ENCODE data around the gene IRF4.

IRF4 gene

DNA sequence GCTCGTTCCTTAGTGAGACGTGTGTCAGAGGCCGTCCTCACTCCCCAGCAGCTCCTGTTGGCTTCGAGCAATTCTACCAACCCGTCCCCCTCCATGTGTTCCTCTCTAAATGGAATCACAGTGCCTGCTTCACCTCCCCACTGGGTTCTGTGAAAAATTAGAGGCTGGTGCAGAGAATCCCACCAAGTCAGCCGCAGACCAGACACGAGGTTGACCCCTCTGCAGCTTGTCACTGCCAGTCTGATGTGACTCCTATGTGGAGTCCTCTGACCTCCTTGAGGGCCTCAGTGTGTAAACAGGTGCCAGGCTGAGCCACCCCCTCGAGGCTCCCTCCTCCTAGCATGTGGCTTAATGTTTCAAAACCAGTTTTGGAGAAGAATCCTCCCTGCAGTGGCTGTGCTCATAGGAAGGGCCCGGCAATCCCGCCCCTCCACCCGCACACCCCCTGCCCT lies 12.6 kb upstream of the IRF4 start:
- Histone ChIP-seq H4K12ac (ENCODE audit: low read depth, low read length) (no peak overlapping the region), H3K79me2 (ENCODE audit: control insufficient read depth, insufficient read depth, low read length, poor library complexity) (no peaks in the 10 kb centered on the region), H4K91ac (ENCODE audit: low read depth, low read length) (no peak overlapping the region), H3K9me3 (ENCODE audit: insufficient read depth, low read depth, low read length) (peaks cover 37% of the 10 kb centered on the region), H3K27me3 (ENCODE audit: insufficient read depth, low read length) (no peaks in the 10 kb centered on the region), H4K8ac (ENCODE audit: low read depth, low read length) (no peak overlapping the region), H3K4ac (ENCODE audit: low read depth, low read length) (no peak overlapping the region), H2BK120ac (ENCODE audit: insufficient read depth, low read length, poor library complexity) (no peak overlapping the region), H3K23ac (ENCODE audit: low read length) (no peak overlapping the region), H2BK5ac (ENCODE audit: low read depth, low read length, poor library complexity) (no peak overlapping the region), H3K4me1 (ENCODE audit: control insufficient read depth in 1 of 2, insufficient read depth in 2 of 2, low read length in 2 of 2) (no peaks in the 10 kb centered on the region), H3K4me3 (ENCODE audit: low read depth, low read length) (no peak overlapping the region), H2BK12ac (ENCODE audit: low read length) (no peak overlapping the region), H2AK5ac (ENCODE audit: low read length) (no peak overlapping the region), H3K14ac (ENCODE audit: low read length) (no peak overlapping the region), H3K18ac (ENCODE audit: low read length) (no peak overlapping the region), H3K4me2 (ENCODE audit: low read length) (no peak overlapping the region), H2AFZ (ENCODE audit: insufficient read depth, low read length, poor library complexity) (no peak overlapping the region), H3K27ac (ENCODE audit: low read depth, low read length) (no peak overlapping the region), H3K36me3 (ENCODE audit: control insufficient read depth in 1 of 2, insufficient read depth in 2 of 2, low read length in 2 of 2) (no peaks in the 10 kb centered on the region), H3K79me1 (ENCODE audit: low read length) (no peaks in the 10 kb centered on the region), H3K9ac (ENCODE audit: low read length) (no peak overlapping the region)
- no peak for DNase-seq
- no CpG with 5 or more reads among the region's 11 CpGs for WGBS (ENCODE audit: extremely low coverage, insufficient coverage, insufficient read length)

DNA sequence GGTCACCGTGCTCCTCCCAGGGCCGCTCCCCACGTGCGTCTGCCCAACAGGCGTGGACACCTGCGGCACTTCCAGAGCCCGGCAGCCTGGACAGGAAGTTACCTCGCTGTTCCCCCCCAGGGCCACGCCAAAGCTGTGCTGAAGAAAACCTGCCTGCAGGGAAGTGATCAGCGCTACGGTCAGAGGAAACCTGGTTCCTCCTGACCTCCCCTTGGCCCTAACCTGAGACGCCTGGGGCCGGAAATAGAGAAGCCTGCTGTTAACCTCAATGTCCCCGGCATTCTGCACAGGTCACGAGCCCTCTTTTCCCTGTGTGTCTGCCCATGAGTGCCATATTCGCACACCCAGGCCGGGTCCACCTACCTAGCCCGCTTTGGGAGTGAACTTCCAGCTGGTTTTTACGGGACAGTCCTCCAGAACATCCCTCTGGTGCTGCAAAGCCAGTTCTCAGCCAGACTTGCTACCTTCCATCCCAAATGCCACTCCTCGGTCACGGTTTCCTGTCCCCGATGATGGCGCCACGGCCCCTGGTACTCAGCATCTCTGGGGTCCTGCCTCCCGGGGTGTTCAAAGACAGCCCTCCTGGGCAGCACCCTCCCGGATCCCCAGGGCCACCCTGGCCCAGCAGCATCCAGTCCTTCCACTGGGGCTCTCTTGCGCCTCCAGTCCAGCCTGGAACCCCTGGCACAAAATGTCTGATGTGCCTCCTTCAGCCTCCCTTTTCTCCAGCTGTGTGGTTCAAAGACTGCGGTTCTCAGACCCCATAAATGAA lies 12.0 kb upstream of the IRF4 start:
- H3K23ac ChIP-seq (ENCODE audit: low read length) = no peak overlapping the region
- H4K12ac ChIP-seq (ENCODE audit: low read depth, low read length) = no peak overlapping the region
- H3K27ac ChIP-seq (ENCODE audit: low read depth, low read length) = no peak overlapping the region
- no peak overlapping the region for H2AK5ac ChIP-seq (ENCODE audit: low read length)
- no peak overlapping the region for H3K4me2 ChIP-seq (ENCODE audit: low read length)
- peak; percentile 13 to 26 for DNase-seq
- peaks cover 36% of the 10 kb centered on the region for H3K9me3 ChIP-seq (ENCODE audit: insufficient read depth, low read depth, low read length)
- no CpG with 5 or more reads among the region's 28 CpGs for WGBS (ENCODE audit: extremely low coverage, insufficient coverage, insufficient read length)
- H2BK5ac ChIP-seq (ENCODE audit: low read depth, low read length, poor library complexity) = no peak overlapping the region
- H3K9ac ChIP-seq (ENCODE audit: low read length) = no peak overlapping the region
- no peak overlapping the region for H4K8ac ChIP-seq (ENCODE audit: low read depth, low read length)
- no peak overlapping the region for H2BK120ac ChIP-seq (ENCODE audit: insufficient read depth, low read length, poor library complexity)
- no peaks in the 10 kb centered on the region for H3K36me3 ChIP-seq (ENCODE audit: control insufficient read depth in 1 of 2, insufficient read depth in 2 of 2, low read length in 2 of 2)
- no peak overlapping the region for H3K4ac ChIP-seq (ENCODE audit: low read depth, low read length)
- H2BK12ac ChIP-seq (ENCODE audit: low read length) = no peak overlapping the region
- no peak overlapping the region for H4K91ac ChIP-seq (ENCODE audit: low read depth, low read length)
- no peak overlapping the region for H3K18ac ChIP-seq (ENCODE audit: low read length)
- H3K4me3 ChIP-seq (ENCODE audit: low read depth, low read length) = peak overlapping the region; percentile 12
- no peaks in the 10 kb centered on the region for H3K4me1 ChIP-seq (ENCODE audit: control insufficient read depth in 1 of 2, insufficient read depth in 2 of 2, low read length in 2 of 2)
- H3K79me1 ChIP-seq (ENCODE audit: low read length) = no peaks in the 10 kb centered on the region
- H3K14ac ChIP-seq (ENCODE audit: low read length) = no peak overlapping the region
- no peaks in the 10 kb centered on the region for H3K79me2 ChIP-seq (ENCODE audit: control insufficient read depth, insufficient read depth, low read length, poor library complexity)
- H3K27me3 ChIP-seq (ENCODE audit: insufficient read depth, low read length) = no peaks in the 10 kb centered on the region
- no peak overlapping the region for H2AFZ ChIP-seq (ENCODE audit: insufficient read depth, low read length, poor library complexity)

DNA sequence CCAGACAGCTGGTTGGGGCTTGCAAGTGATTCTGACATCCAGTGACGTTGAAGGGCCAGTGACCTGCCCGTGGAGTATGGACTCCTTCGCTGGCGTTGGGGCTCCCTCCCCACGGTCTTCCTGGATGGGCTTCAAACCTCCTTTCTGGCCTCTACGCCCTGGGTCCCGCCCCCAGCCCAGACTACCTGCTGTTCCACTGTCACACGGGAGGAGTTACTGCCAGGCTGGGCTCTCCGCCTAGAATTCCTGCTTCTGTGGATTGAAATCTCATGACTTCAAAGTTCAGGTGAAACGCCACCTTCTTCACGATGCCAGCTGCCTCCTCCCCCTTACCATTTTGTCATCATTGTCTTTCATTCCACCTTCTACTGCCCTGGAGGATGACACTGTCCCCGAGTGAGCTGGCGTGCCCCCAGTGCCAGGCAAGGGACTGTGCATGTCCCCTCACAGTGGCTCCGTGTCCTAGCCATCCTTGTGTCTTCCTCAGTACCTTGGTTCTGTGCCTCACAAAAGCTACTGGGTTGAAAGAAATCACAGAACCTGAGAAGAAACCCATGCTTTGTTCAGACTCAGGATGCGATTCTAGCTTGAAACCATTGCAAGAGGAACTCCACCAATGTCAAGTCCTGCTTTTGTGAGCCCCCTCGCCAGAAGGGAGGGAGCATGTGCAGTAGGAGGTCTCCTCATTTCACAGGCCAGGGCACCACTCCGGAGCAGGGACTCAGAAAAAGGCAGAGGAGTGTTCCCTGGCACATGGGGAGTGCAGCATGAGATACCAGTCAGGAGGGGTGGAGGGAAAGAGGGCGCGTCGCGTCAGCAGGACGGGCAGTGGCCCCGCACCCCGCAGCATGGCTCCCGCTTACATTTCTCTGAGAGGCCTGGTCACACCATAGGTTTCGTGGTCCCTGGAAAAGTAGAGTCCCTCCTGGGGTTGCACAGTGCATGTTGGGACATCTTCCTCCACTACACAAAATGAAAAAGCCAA lies 11.0 kb upstream of the IRF4 start:
- no CpG with 5 or more reads among the region's 26 CpGs for WGBS (ENCODE audit: extremely low coverage, insufficient coverage, insufficient read length)
- Histone ChIP-seq H3K36me3 (ENCODE audit: control insufficient read depth in 1 of 2, insufficient read depth in 2 of 2, low read length in 2 of 2) (no peaks in the 10 kb centered on the region), H3K9me3 (ENCODE audit: insufficient read depth, low read depth, low read length) (peaks cover 31% of the 10 kb centered on the region), H3K79me2 (ENCODE audit: control insufficient read depth, insufficient read depth, low read length, poor library complexity) (no peaks in the 10 kb centered on the region), H4K8ac (ENCODE audit: low read depth, low read length) (no peak overlapping the region), H4K12ac (ENCODE audit: low read depth, low read length) (no peak overlapping the region), H2AFZ (ENCODE audit: insufficient read depth, low read length, poor library complexity) (no peak overlapping the region), H3K9ac (ENCODE audit: low read length) (peak overlapping the region; percentile 6), H2BK12ac (ENCODE audit: low read length) (no peak overlapping the region), H3K27ac (ENCODE audit: low read depth, low read length) (no peak overlapping the region), H2BK120ac (ENCODE audit: insufficient read depth, low read length, poor library complexity) (no peak overlapping the region), H2AK5ac (ENCODE audit: low read length) (no peak overlapping the region), H2BK5ac (ENCODE audit: low read depth, low read length, poor library complexity) (no peak overlapping the region), H3K4me3 (ENCODE audit: low read depth, low read length) (no peak overlapping the region), H3K23ac (ENCODE audit: low read length) (no peak overlapping the region), H3K79me1 (ENCODE audit: low read length) (no peaks in the 10 kb centered on the region), H3K4me2 (ENCODE audit: low read length) (no peak overlapping the region), H3K4ac (ENCODE audit: low read depth, low read length) (no peak overlapping the region), H4K91ac (ENCODE audit: low read depth, low read length) (no peak overlapping the region), H3K14ac (ENCODE audit: low read length) (no peak overlapping the region), H3K4me1 (ENCODE audit: control insufficient read depth in 1 of 2, insufficient read depth in 2 of 2, low read length in 2 of 2) (no peaks in the 10 kb centered on the region), H3K18ac (ENCODE audit: low read length) (no peak overlapping the region), H3K27me3 (ENCODE audit: insufficient read depth, low read length) (no peaks in the 10 kb centered on the region)
- DNase-seq = no peak

DNA sequence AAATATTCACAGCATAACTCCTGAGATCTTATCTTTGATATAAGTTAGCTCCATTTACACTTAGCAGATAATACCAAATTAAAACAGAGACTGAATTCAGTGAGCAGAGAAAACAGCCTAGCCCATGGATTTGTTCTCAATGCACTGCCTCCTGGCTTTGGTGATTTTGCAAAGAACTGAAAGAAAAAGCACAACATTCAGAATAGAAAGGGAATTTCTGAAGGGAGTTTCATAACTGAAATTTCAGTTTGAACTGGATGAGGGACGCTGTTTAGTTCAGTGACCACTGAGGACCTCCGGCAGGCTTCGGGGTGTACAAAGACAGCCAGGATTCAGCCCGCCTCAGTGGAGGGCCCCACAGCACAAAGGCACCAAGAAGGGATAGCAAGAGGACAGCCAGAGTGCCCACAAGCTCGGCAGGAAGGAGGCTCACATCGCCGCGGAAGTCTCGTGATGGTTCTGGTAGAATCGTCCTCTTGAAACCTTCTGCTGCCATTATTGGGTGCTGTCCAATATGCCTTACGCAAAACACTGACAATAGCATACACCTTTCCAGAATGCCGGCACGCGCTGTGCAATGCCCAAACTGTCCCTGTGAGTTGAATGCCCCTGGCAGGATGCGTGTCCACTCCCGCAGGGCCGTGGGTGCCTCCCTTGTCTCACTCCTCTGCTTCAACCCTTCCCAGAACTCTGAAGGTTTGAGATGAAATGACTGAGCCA lies 9.7 kb upstream of the IRF4 start:
- Histone ChIP-seq H4K8ac (ENCODE audit: low read depth, low read length) (no peak overlapping the region), H4K91ac (ENCODE audit: low read depth, low read length) (no peak overlapping the region), H3K79me1 (ENCODE audit: low read length) (no peaks in the 10 kb centered on the region), H3K4me2 (ENCODE audit: low read length) (no peak overlapping the region), H3K79me2 (ENCODE audit: control insufficient read depth, insufficient read depth, low read length, poor library complexity) (no peaks in the 10 kb centered on the region), H2BK5ac (ENCODE audit: low read depth, low read length, poor library complexity) (no peak overlapping the region), H3K14ac (ENCODE audit: low read length) (no peak overlapping the region), H3K23ac (ENCODE audit: low read length) (no peak overlapping the region), H3K27me3 (ENCODE audit: insufficient read depth, low read length) (no peaks in the 10 kb centered on the region), H3K36me3 (ENCODE audit: control insufficient read depth in 1 of 2, insufficient read depth in 2 of 2, low read length in 2 of 2) (no peaks in the 10 kb centered on the region), H2AFZ (ENCODE audit: insufficient read depth, low read length, poor library complexity) (no peak overlapping the region), H3K18ac (ENCODE audit: low read length) (no peak overlapping the region), H3K27ac (ENCODE audit: low read depth, low read length) (no peak overlapping the region), H4K12ac (ENCODE audit: low read depth, low read length) (no peak overlapping the region), H3K4me1 (ENCODE audit: control insufficient read depth in 1 of 2, insufficient read depth in 2 of 2, low read length in 2 of 2) (no peaks in the 10 kb centered on the region), H3K4me3 (ENCODE audit: low read depth, low read length) (no peak overlapping the region), H3K9me3 (ENCODE audit: insufficient read depth, low read depth, low read length) (peaks cover 33% of the 10 kb centered on the region), H2BK12ac (ENCODE audit: low read length) (no peak overlapping the region), H2BK120ac (ENCODE audit: insufficient read depth, low read length, poor library complexity) (no peak overlapping the region), H3K9ac (ENCODE audit: low read length) (no peak overlapping the region), H2AK5ac (ENCODE audit: low read length) (no peak overlapping the region), H3K4ac (ENCODE audit: low read depth, low read length) (no peak overlapping the region)
- WGBS (ENCODE audit: extremely low coverage, insufficient coverage, insufficient read length) = no CpG with 5 or more reads among the region's 17 CpGs
- no peak for DNase-seq

Measured in trophoblast cell (in vitro differentiated cells and primary cell).